GM18520 (cell line): ENCODE data around the gene NUAK2.

Experiments
- ATAC-seq: cut with Tn5 transposase; IDR thresholded peaks from one replicate; pipeline ENCODE4 v1.9.1; 2021; ENCODE audit not compliant: unreplicated experiment

NUAK2 gene

DNA sequence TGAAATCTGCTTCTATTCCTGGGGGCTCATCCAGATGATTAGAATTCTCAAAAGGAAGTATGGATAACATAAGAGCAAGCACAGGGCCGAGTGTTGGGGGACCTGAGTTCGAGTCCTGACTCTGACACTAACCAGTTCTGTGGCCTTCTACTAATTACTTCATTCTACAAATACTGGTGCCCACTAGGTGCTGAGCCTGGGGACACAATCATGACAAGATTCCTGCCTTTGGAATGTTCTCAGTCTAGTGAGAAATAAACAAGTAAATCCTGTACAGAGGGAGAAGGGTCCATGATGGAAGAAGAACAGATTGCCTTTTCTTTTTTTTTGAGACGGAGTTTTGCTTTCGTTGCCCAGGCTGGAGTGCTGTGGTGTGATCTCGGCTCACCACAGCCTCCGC lies 2.2 kb upstream of the NUAK2 start:
- no peak for ATAC-seq

DNA sequence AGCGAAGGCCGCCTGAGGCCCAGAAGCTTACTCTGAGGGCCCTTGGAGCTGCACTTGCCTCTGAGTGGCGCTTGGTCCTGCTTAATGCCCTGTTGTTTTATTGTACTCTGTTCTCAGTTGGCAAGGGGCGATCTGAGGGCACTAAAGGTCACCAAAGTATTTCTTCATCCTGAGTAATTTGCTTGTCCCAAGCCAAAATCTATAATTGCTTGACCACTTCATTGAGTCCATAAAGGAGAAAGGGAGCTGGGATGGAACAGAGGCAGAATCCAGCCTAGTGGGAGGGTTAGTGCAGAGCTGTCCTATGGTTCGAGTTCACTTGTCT lies 376 bp upstream of the NUAK2 start:
- ATAC-seq = no peak

DNA sequence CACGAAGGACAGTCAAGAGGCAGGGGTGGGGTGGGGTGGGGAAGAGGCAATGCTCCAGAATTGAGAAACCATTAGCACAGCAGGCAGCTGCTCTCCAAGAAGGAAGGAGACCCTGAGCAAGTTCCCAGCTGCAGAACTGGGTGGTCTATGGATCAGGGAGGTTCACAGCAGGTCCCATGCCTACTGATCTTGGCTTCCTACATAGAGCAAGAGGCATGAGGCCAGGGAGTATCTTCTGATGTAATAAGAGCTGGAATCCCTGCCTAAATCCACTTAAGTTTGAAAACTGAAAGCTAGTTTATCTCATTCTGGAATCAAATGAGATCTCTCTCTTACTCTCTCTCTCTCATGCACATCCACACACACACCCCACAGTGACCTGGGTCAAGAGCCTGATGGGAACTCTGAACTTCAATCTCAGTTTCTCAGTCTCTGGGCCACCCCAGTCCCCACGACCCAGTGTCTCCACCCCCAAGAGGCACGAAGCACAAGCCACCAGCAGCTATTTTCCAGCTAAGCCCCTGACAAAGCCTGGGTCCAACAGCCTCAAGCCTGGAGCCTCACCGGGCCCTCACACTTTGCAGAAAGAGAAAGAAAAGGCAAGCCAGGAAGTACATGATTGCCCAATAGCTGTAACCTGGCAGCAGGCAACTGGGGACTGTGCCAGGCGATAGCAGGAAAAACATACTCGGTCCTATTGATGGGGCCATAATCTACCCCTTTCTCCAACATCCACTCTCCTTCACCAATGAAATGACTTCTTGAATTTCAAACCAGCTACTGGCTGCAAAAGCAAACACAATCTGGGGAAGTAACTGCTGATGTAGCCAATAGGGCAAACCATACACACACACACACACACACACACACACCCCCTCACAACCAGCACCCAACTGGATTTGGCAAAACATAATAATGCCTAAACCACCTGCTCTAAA lies 2.2 kb downstream of the NUAK2 start:
- no peak for ATAC-seq

DNA sequence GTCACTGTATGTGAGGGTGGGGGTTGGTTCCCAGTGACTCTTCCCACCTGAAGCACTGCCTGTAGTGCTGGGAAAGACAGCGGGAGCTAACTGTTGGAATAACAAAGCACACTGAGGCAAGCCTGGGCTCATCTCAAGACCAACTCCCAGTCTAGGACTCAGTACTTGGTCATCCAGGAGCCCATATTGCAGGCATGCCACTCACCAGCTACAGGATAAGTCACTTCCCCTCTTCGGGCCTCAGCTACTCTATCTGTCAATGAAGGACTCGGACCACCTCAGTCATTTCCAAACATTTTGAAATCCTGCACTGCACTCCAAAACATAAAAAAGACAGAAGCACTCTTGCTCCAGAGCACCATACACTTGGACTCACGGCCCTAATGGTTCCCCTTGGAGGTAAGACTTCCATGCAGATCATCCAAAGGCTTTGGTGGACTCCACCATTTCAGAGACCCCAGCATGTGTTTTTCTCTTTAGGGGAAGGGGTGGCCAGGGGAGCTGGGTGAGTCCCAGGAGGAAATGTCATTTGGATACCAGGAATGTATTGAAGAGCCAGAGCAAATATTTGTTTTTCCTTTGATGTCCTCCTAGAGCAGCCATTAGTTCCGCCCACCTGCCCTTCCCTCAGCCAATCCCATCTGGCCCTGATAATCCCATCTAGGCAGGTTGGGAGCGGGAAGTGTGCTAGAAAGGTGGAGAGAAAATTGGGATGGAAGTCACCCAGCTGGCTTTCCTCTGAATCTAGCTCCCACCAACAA lies 3.1 kb downstream of the NUAK2 start:
- ATAC-seq = no peak

DNA sequence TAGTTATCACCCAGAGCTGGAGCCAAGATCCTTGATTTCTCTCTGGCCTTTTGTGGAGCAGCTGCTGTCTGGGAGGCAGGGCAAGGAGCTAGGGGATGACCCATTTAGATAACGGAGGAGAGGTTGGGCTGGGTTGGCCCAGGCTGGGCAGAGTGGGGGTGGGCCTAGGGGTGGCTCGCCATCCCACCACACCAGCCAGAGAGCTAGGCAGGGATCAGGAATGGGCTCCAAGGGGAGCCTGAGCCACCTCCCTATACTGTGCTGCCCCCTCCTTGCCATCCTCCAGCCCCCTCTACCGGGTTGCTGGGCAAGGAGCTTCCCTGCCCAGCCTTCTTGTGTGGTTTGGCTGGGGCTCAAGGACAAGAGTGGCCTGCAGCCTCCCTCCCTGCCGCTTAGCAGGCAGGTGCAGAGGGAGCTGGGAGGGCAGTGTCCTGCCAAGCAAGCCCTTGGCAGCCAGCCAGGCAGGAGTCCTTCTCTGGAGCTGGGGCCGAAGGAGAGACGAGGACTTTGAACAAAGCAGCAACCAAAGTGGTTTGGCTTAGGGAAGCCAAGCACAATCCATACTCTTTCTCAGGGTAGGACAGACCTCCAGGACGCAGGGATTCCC lies 4.1 kb downstream of the NUAK2 start:
- ATAC-seq = no peak

DNA sequence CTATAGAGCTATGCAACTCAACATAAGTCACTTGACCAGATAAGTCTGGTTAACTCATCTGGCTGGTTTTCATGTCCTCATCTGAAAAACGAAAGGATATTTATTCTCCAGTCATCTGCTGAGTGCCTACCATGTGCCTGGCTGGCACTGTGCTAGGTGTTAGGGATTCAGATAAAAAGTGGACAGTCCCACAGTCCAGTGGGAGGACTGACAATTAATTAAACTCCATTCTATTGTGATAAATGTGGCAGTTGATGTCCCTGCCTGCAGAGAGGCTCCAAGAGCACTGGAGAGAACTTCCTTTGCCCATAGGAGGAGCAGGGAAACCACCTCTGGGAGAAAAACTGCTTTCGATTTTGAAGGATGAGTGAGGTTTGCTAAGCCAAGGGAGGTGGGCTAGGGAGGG lies 5.4 kb downstream of the NUAK2 start:
- ATAC-seq = no peak

DNA sequence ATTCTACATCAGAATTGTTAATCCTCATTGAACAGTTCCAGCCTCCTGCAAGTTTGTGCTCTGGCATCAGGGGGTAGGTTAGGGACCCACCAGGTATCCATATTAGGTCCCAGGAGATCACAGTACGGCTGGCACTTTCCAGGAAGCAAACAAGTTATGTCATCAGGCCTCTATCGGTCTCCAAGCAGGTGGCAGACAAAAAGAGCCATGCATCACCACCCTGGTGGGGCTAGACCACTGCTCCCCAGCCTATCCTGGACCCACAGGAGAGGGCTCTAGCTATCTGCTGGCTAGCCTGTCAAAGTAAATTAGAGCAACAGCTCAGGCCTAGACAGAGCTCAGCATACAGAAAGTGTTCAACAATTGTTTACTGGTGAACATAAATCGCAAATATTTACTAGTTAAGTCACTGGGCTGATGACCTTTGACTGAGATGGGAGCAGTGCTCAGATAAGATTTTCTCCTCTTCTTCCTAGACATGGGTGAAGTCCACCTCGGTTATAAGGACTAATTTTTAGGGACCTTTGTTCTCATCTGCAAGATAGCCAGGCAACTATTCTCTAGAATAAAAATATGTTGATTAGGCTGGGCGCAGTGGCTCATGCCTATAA lies 6.4 kb downstream of the NUAK2 start:
- no peak for ATAC-seq

DNA sequence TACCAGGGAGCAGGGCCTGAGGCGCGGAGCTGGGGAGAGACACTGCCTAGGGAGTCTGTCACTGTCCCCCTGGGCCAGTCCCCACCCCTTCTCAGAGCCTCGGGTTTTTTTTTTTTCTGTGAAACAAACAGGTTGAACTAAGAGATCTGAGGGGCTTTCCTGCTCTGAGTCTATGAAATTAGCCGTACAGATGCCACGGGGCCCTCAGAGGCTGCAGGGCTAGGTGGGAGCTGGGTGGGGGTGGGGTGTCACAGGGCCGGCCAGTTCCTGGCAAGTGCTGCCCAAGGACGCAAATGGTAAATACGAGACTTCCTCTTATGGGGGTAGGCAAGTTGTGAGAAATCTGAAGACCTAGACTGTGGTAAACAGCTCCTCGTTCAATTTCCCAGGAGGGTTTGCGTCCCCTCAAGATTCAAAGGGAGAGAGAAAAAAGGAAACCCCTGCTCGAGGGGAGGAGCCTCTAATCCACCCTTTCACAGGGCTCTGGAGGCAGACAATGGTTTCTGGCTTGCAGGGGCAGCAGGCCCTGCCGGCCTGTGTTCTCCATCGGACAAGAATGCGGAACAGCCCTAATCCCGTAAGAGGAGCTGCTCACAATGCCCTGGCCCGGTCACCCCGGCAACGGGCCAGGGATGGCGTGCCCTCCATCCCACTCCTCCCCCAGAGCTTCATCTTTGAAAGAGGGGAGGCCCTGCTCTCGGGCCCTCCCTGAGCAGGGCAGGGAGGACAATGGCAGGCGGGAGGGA lies 7.8 kb downstream of the NUAK2 start:
- peak; percentile 51 for ATAC-seq

DNA sequence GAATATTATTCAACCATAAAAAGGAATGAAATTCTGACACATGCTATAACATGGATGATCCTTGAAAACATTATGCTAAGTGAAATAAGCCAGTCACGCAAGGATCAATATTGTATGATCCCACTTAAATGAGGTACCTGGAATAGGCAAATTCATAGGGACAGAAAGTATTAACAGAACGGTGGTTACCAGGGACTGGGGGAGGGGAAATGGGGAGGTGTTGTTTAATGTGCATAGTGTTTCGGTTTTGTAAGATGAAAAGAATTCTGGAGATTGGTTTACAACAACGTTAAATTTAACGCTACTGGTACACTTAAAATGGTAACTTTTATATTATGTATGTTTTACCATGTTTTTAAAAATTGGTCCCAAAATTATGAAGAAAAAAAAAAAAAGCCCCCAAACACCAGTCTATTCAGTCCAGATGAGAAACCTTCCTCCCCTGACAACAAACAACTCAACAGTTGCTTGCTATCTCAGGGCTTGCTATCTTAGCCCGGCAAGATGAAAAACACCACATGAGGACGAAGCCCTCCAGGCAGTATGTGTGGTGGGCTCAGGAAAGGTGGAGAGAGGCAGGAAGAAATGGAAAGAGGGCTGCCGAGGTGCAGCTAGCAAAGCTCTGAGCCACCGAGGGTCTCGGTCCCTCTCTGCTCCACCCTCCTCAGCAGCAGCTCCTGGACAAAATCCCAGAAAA lies 8.5 kb downstream of the NUAK2 start:
- no peak for ATAC-seq

DNA sequence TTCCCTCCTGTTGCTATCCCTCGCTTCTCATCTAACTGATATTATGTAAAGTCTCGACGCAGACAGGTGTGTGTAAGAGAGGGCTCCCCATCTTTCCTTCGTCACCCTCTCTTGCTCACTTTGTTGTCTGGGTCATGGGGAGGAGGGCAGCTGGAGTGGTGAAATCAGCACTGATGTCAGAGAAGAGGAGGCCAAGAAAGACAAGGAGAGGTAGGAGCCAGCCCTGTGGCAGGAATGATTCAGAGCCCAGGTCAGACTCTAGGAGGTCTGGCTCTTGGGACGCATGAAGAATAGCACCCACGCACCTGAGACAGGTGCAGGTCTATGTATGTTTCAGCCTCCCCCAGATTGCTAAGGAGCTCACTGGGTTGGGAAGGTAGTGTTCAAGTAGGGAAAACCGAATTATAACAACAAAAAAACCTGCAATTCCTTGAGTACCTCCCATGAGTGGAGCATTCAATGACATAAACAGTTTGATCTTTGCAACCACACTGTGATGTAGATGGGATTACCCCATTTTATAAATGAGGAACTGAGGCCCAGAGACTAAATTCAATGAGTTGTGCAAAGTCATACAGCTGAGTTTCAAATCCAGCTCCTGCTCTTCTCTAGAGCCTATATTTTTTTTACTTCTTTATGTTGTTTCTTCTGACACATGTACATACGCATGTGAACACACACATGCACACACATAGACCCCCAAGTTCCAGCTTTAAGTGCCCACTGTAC lies 10.4 kb downstream of the NUAK2 start:
- no peak for ATAC-seq

DNA sequence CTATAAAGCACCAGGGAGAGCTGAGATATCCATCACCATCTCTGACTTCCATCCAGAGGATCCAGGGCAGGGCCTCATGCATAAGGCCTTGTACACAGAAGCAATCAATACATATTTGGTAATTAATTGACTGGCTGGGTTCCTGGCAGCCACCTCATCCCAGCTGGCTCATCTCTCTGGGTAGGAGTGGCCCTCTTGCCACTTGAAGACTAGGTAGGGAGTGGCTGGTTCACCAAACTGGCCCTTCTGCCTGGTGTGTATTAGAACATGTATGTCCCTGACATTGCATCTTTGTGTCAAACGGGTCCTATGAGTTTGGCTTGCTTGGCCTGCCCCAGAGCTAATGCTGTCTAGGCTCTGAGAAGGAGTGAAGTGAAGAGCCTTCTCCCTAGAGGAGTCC lies 11.8 kb downstream of the NUAK2 start:
- no peak for ATAC-seq

DNA sequence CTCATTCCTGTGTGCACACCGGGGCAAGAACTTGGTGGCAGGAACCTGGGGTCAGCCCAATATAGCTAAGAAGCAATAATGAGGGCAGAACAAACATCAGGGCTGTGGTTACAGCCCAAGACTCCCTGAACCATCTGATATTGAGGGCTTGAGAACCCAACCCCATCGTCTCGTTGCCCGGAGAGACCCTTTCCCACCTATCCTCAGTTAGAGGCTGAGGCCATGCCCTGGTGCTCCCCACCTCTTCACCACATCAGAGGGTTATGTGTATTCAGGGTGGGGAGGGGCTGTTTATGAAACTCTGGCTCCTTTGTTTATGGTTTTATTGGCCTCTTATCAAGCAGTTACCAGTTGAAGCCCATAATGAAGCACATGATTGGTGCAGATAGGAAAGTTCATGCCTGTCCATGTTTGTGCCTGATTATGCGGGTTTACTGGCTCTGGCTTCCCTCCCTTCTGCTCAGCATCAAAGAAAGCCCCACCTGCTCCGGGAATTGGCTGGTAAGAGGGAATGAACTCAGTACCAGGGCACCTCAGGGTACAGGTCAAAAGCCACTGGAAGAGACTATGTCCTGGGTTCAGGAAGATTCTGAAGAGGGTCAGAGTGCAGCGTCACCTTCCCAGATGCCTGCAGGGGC lies 14.5 kb downstream of the NUAK2 start:
- ATAC-seq = no peak

DNA sequence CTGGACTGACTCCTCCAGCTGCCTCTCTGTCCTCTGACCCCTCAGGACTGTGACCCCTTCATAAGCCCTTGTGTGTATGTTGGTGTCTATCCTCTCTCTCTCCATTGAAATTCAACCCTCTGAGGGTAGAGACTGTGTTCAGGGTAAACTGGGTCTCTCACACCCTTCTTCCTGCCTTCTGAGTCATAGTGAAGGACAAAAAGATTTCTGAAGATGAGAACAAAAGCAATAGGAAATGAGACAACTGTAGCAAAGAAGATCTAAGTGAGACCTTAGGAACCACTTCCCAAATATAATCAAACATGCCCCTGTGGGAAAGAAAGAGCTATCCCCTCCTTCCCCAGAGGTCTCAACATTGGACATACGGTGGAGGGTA lies 16.9 kb downstream of the NUAK2 start:
- no peak for ATAC-seq

DNA sequence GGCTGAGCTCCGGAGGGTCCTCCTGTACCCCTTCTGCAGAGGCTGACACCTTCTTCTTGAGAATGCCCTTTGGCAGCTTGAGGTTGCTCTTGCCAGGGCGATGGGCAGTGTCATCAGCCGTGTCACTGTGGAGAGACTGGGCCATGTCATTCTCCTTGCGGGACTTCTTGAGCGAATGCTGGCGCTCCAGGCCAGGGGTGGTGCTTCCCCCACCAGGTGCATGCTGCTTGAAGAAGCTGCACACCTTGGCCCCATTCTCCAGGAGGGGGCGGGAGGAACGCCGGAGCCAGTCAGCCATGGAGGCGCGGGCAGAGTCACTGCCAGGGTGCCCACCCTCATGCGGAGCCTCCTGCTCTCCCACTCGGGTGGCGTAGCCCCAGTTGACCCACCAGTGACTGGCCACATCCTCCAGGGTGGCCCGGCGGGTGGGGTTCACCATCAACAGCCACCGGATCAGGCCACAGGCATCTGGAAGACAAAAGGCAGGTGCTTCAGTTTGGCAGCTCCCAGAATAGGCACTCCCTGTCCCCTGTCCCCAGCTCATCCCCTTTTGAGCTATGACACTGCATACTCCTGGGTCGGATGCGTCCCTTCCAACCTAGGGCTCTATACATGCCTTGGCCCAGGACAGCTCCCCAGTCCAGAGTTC lies 17.4 kb downstream of the NUAK2 start:
- ATAC-seq = no peak

DNA sequence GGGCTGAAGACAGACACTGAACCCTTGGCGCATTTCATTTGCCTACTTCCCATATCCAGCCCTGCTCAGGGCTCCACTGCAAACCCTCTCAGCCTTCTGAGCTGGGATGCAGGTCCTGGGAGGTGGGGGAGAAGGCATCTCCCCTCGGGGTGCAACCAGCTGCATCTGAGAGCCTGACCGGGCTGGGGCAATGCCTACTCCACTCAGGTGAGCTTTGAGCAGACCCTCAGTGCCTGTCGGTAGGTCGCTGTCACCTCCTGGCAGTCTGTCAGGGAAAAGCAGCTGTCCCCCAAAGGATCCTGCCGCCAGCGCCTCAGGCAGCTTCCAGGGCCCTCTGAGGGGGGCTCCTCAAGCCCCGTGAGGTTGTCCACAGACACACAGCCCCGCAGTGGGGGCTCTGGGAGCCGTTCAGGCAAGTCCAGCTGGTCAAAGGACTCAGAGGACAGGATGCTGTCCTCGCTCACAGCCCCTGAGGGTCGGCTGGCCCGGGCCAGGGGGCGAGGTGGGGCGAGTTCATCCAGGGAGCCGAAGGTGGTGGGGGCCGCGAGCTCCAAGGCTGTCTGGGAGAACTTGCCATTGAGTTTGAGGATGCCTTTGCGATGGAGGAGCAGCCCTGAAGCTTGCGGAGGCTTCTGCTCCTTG lies 18.2 kb downstream of the NUAK2 start:
- no peak for ATAC-seq

DNA sequence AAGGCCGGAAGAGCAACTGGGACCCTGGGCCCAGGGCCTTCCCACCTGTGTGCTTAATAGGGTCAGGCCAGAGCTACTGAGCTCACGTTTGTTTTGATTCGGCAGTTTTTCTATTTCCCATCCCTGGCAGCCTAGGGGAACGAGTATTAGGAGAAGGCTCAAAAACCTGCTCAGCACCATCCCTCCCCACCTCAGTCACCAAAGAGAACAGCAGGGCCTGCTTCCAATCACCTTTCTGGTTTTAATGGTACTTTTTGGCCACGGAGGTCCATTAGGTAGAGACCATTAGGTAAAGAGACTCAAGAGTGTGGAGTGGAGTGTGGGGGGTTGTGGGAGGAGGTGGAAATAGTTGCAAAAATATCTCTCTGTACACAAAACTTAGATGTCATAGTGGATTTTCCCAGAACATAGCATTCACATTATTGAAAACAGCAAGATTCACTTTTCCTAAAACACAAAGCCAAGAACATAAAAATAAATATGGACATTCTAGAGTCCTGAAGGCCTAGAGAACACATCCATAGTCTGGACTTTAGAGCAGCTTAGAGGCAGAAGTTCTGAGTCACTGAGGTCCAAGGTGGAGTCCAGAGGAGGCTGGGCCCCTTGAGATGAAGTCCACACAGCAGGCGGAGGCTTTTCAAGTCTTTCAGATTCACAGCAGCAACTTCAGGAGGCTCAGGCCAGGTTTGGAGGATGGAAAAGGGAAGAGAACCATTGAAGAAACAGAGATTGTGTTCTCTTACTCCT lies 19.5 kb downstream of the NUAK2 start:
- no peak for ATAC-seq

DNA sequence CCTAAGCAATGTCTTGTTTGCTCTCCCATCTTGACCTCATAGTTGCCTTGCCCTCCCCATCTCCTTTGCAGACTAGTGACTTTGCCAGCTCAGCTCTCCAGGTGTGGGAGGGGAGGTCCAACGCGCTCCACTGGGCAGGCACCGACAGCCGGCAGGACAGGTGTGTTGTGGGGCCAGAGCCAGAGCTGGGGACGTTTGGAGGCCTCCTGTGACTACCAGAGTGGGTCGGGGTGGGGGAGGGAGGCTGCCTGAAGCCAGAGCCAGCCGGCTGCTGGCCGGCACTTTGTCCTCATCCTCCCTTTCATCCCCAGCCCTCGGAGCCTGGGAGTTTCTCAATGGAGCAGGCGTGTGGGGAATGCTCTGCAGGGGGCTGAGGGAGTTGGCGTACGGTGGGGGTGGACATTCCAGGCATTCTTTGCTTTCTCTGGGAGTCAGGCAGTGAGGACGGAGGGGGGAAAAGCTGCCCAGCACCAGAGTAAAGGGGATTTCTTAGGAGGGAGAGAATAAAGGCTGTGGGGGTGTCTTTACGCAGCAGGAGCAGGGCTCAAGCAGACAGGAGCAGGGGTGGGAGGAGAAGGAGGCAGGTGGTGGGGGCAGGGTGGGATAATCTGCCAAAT lies 20.2 kb downstream of the NUAK2 start:
- ATAC-seq = no peak
